Measurements from ENCODE around the gene TMEM123.

DNA sequence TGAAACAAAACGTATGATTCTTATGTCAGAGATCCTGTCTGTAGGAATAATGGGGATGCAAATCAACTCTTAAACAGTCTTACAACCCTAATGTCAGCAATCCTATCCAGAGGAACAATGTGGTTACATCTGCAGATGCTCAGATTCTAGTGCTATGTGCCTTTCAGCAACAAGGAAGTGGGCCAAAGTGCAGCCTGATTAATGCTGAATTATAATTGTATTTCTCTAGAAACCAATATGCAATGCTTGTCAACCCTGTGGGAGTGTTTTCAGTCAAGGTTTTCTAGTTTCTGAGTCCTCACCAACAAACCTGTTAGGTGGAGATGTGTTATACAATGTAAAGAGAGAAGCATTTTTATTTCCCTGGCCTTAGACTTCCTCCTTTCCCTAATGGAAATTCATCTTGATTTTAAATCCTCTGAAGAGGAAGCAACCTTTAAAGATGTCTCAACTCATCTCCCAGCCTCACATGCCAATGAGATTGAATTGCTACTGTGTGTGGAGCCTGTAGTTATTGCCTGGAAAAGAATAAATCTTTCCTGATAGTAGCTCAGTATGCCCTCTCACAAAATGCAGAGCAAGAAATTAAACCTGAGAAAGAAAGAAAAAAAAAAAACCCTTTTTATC, 26.2 kb upstream of the TMEM123 start:
- TF ChIP-seq, protein P1, sequence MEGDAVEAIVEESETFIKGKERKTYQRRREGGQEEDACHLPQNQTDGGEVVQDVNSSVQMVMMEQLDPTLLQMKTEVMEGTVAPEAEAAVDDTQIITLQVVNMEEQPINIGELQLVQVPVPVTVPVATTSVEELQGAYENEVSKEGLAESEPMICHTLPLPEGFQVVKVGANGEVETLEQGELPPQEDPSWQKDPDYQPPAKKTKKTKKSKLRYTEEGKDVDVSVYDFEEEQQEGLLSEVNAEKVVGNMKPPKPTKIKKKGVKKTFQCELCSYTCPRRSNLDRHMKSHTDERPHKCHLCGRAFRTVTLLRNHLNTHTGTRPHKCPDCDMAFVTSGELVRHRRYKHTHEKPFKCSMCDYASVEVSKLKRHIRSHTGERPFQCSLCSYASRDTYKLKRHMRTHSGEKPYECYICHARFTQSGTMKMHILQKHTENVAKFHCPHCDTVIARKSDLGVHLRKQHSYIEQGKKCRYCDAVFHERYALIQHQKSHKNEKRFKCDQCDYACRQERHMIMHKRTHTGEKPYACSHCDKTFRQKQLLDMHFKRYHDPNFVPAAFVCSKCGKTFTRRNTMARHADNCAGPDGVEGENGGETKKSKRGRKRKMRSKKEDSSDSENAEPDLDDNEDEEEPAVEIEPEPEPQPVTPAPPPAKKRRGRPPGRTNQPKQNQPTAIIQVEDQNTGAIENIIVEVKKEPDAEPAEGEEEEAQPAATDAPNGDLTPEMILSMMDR (IDR thresholded peaks at IDR 0.05 in 8 of 11, conservative IDR thresholded peaks at IDR 0.05 in 3 of 11) = no peak
- TF ChIP-seq POLR2A (IDR thresholded peaks at IDR 0.05) = no peak

Data from spleen (tissue), 7 donors.